GM12878 (cell line): ENCODE data around the gene PATJ. TPM values are rescaled to one million over a fixed set of nuclear protein-coding genes. Genes with fewer than 3 reads are reported as not detected.

Source experiments
- ATAC-seq: fragments of 200-7000 bp; cut with Tn5 transposase; 3 replicates; pipeline ENCODE4 v1.9.1; 2020; ENCODE audit warnings: mild to moderate bottlenecking, moderate library complexity
- BruUV-seq: library from RNA; stranded (reverse); fragments of 400-500 nt; replicated peaks from 2 replicates; lab custom pipeline; 2021; lab: Mats Ljungman, UMichigan
- CTCF ChIA-PET: fragments of 300-600 bp; sonication (Branson Sonifier 250); formaldehyde crosslinking; extraction: SDS; loops from one replicate; lab custom pipeline; 2021; ENCODE audit warnings: inconsistent platforms; lab: Yijun Ruan, JAX
- POLR2A ChIA-PET: fragments of 350-600 bp; formaldehyde crosslinking; extraction: SDS; loops from one replicate; lab custom pipeline; 2021; ENCODE audit warnings: inconsistent platforms; lab: Charles Lee
- RAD21 ChIA-PET: fragments of 300-600 bp; sonication (Branson Sonifier 250); formaldehyde crosslinking; loops from one replicate; lab custom pipeline; 2023; ENCODE audit warnings: antibody characterized with exemption; ENCODE audit not compliant: unreplicated experiment; lab: Charles Lee
- SMC1A ChIA-PET: fragments of 300-600 bp; sonication (Branson Sonifier 250); formaldehyde crosslinking; loops from one replicate; lab custom pipeline; 2023; ENCODE audit not compliant: unreplicated experiment, uncharacterized antibody; lab: Charles Lee
- DNase-seq: peaks from one replicate; pipeline ENCODE4 v3.0.0-alpha.2; 2011; ENCODE audit warnings: low read depth, low spot score
- FAIRE-seq: peaks from 3 replicates; lab custom pipeline; 2011; peaks lifted over from hg19 to GRCh38; lab: Jason Lieb, UNC
- H2AFZ ChIP-seq: 2 replicates; pipeline ENCODE4 v1.6.0; 2011; ENCODE audit warnings: low read depth, low read length, control low read depth; ENCODE audit not compliant: control insufficient read depth
- H3K27ac ChIP-seq: 2 replicates; pipeline ENCODE4 v1.5.1; 2011; ENCODE audit warnings: control low read depth; ENCODE audit not compliant: control insufficient read depth, insufficient read depth
- H3K27me3 ChIP-seq, 2 experiments: replicated peaks in 1 of 2; 2 replicates each; pipeline versions ENCODE4 v1.6.0 to v1.6.1; 2011; ENCODE audit warnings: low read length in 1 of 2; ENCODE audit not compliant: control insufficient read depth in 2 of 2, insufficient read depth in 2 of 2
- H3K36me3 ChIP-seq, 2 experiments: 2 replicates each; pipeline ENCODE4 v1.5.1; 2011; ENCODE audit warnings: low read length in 1 of 2; ENCODE audit not compliant: control insufficient read depth in 2 of 2, insufficient read depth in 2 of 2
- H3K4me1 ChIP-seq: 2 replicates; pipeline ENCODE4 v1.6.1; 2011; ENCODE audit warnings: mild to moderate bottlenecking, low read length, moderate library complexity, mixed read lengths; ENCODE audit not compliant: control insufficient read depth, insufficient read depth
- H3K4me2 ChIP-seq: 2 replicates; pipeline ENCODE4 v1.6.0; 2011; ENCODE audit warnings: control low read depth; ENCODE audit not compliant: control insufficient read depth, insufficient read depth
- H3K4me3 ChIP-seq: fragments of 200-600 bp; sonication (generic); 2 replicates; pipeline ENCODE4 v1.5.1; 2016
- H3K79me2 ChIP-seq: 2 replicates; pipeline ENCODE4 v1.6.0; 2011; ENCODE audit warnings: low read length; ENCODE audit not compliant: control insufficient read depth, insufficient read depth
- H3K9ac ChIP-seq: 2 replicates; pipeline ENCODE4 v1.8.0; 2011; ENCODE audit warnings: low read length, control low read depth, mixed read lengths; ENCODE audit not compliant: control insufficient read depth, insufficient read depth
- H3K9me3 ChIP-seq: replicated peaks from 3 replicates; pipeline ENCODE4 v1.5.1; 2011; ENCODE audit warnings: mild to moderate bottlenecking, low read length; ENCODE audit not compliant: control insufficient read depth, insufficient read depth
- H4K20me1 ChIP-seq: 2 replicates; pipeline ENCODE4 v1.6.0; 2011; ENCODE audit not compliant: control insufficient read depth, insufficient read depth
- ATF2 ChIP-seq: IDR thresholded peaks from 2 replicates; pipeline ENCODE4 v1.6.1; 2012; ENCODE audit warnings: low read length, inconsistent platforms
- BCL3 ChIP-seq: IDR thresholded peaks from 2 replicates; pipeline ENCODE4 v1.6.1; 2011; ENCODE audit warnings: borderline replicate concordance, low read depth, mild to moderate bottlenecking, moderate library complexity, low read length; ENCODE audit not compliant: insufficient read depth, poor library complexity, severe bottlenecking
- BCLAF1 ChIP-seq: fragments of 450-650 bp; IDR thresholded peaks from 2 replicates; pipeline ENCODE4 v1.6.1; 2017; ENCODE audit warnings: antibody characterized with exemption, mild to moderate bottlenecking, moderate library complexity
- CREB1 ChIP-seq: IDR thresholded peaks from 2 replicates; pipeline ENCODE4 v1.6.1; 2012; ENCODE audit warnings: low read depth, mild to moderate bottlenecking, inconsistent platforms
- EP300 ChIP-seq, 2 experiments: fragments of 150-350 bp in 1 of 2; IDR thresholded peaks; 2 replicates each; pipeline ENCODE4 v1.6.1; 2011 to 2012; ENCODE audit warnings: low read depth in 2 of 2, low read length in 2 of 2, borderline replicate concordance in 1 of 2, improper control_type of control experiment in 1 of 2, inconsistent platforms in 1 of 2; ENCODE audit not compliant: control insufficient read depth in 1 of 2
- HDGF ChIP-seq: fragments of 450-650 bp; IDR thresholded peaks from 2 replicates; pipeline ENCODE4 v1.6.1; 2016; ENCODE audit warnings: antibody characterized with exemption
- HSF1 ChIP-seq: fragments of 150-350 bp; IDR thresholded peaks from 2 replicates; pipeline ENCODE4 v1.6.1; 2014; ENCODE audit warnings: mild to moderate bottlenecking, low read depth, low read length
- MEF2A ChIP-seq: IDR thresholded peaks from 2 replicates; pipeline ENCODE4 v1.6.1; 2011; ENCODE audit warnings: low read depth, mild to moderate bottlenecking, low read length, moderate library complexity; ENCODE audit not compliant: insufficient read depth
- MTA2 ChIP-seq: fragments of 450-650 bp; IDR thresholded peaks from 2 replicates; pipeline ENCODE4 v1.6.1; 2016; ENCODE audit warnings: low read depth, mild to moderate bottlenecking, moderate library complexity
- MYB ChIP-seq: fragments of 150-350 bp; IDR thresholded peaks from 2 replicates; pipeline ENCODE4 v1.6.1; 2014; ENCODE audit warnings: mild to moderate bottlenecking, low read depth, low read length, borderline replicate concordance
- NFIC ChIP-seq: IDR thresholded peaks from 2 replicates; pipeline ENCODE4 v1.6.1; 2012; ENCODE audit warnings: low read depth, mild to moderate bottlenecking, inconsistent platforms, low read length, moderate library complexity
- NFXL1 ChIP-seq: fragments of 450-650 bp; IDR thresholded peaks from 2 replicates; pipeline ENCODE4 v1.6.1; 2017; ENCODE audit warnings: antibody characterized with exemption, mild to moderate bottlenecking, borderline replicate concordance
- RAD21 ChIP-seq: IDR thresholded peaks from 2 replicates; pipeline ENCODE4 v1.6.1; 2011; ENCODE audit warnings: mild to moderate bottlenecking, low read depth, low read length, moderate library complexity; ENCODE audit not compliant: insufficient read depth
- SP1 ChIP-seq: IDR thresholded peaks from one replicate; pipeline ENCODE4 v1.6.1; 2011; ENCODE audit warnings: low read depth, low read length
- SREBF2 ChIP-seq: IDR thresholded peaks from 2 replicates; pipeline ENCODE4 v1.6.1; 2012; ENCODE audit warnings: mild to moderate bottlenecking, low read length
- ZNF217 ChIP-seq: fragments of 450-650 bp; IDR thresholded peaks from 2 replicates; pipeline ENCODE4 v1.6.1; 2017; ENCODE audit warnings: antibody characterized with exemption, mild to moderate bottlenecking
- ZNF384 ChIP-seq: IDR thresholded peaks from 2 replicates; pipeline ENCODE4 v1.6.1; 2012; ENCODE audit warnings: low read depth, mild to moderate bottlenecking, low read length, improper control_type of control experiment, borderline replicate concordance
- WGBS: methylation state at CpG from one replicate; pipeline ENCODE4 v1.1.6; 2016; ENCODE audit warnings: low lambda C conversion rate; ENCODE audit not compliant: insufficient replicate concordance, insufficient coverage; ENCODE audit errors: missing lambda C conversion rate; 5-methylcytosine and 5-hydroxymethylcytosine counted together
- in situ Hi-C: fragments of 300-500 bp; cut with MboI; formaldehyde crosslinking; loops from 9 replicates; pipeline ENCODE4 v1.14.3; 2018; ENCODE audit warnings: mixed read lengths
- intact Hi-C: fragments of 100-400 bp; cut with micrococcal nuclease; formaldehyde crosslinking; loops from one replicate; pipeline ENCODE4 v1.14.2; 2022; ENCODE audit not compliant: unreplicated experiment
- polyA plus RNA-seq, 11 experiments: library from polyadenylated mRNA; depleted of rRNA in 4 of 11; unstranded in 6 of 11; stranded (reverse) in 5 of 11; fragments of >200 nt; fragmentation: Nextera tagmentation in 4 of 11; fragmentation: Illumina TruSeq in 1 of 11; extraction: Ambion mirVana in 4 of 11; extraction: Trizol in 1 of 11; gene quantifications; 1 replicate in 1 of 11; 2 replicates in 10 of 11; pipeline versions ENCODE4 v1.2.1 to v1.2.3, GENCODE V29; 2011 to 2016; ENCODE audit warnings: inconsistent platforms in 2 of 11, missing spikeins in 2 of 11, low read depth in 1 of 11
- total RNA-seq, 4 experiments: library from RNA; depleted of rRNA in 3 of 4; stranded (reverse); fragments of >200 nt in 3 of 4; fragmentation: Illumina TruSeq in 1 of 4; extraction: Trizol in 1 of 4; gene quantifications; 2 replicates each; pipeline versions ENCODE4 v1.2.1 to v1.2.3, GENCODE V29; 2013 to 2021

Gene PATJ
- total and polyA plus RNA-seq, 10 of the 15 experiments (the other 5 are each of a cell fraction or from before 2014, with no cell fraction given): 2.8 to 13.9 (median 6.9) TPM

- TF ChIP-seq HSF1 (no peak), NFXL1 (no peak), MEF2A (no peak), CREB1 (no peak)
These were observed 233.4 kb downstream of the PATJ start (continued) for GRCh38 chr1:61975638-61976037.

- Histone ChIP-seq H4K20me1 (no peaks in the 10 kb centered on the region), H3K9ac (no peak overlapping the region), H3K4me3 (no peak overlapping the region), H3K9me3 (no peaks in the 10 kb centered on the region), H3K36me3 (no peaks in the 10 kb centered on the region), H3K79me2 (no peaks in the 10 kb centered on the region), H2AFZ (no peak overlapping the region), H3K27ac (no peak overlapping the region), H3K4me1 (no peaks in the 10 kb centered on the region), H3K4me2 (no peak overlapping the region), H3K27me3 (no peaks in the 10 kb centered on the region)
- 55% methylated on average over 4 of the region's 4 CpGs for WGBS
- ChIA-PET CTCF (no interaction called here), POLR2A (no interaction called here), RAD21 (no interaction called here), SMC1A (no interaction called here)
- intact Hi-C loops (no loop called here), in situ Hi-C loops (no loop called here)
- ATAC-seq (no peak), FAIRE-seq (no peak), DNase-seq (no peak)
- no TSS peak for BruUV-seq
- TF ChIP-seq MYB: no peak
- TF ChIP-seq SP1: no peak
- no peak for TF ChIP-seq HDGF
- TF ChIP-seq SREBF2: no peak
- TF ChIP-seq EP300 (IDR thresholded peaks at IDR 0.05; ENCODE audit: borderline replicate concordance in 1 of 2, control insufficient read depth in 1 of 2, low read depth in 2 of 2, low read length in 2 of 2): no peak
- no peak for TF ChIP-seq ATF2
- no peak for TF ChIP-seq BCLAF1
- no peak for TF ChIP-seq ZNF217
- TF ChIP-seq RAD21: no peak
- TF ChIP-seq NFIC: no peak
- no peak for TF ChIP-seq ZNF384
- TF ChIP-seq MTA2: no peak
- no peak for TF ChIP-seq BCL3
These were observed 234.3 kb downstream of the PATJ start for GRCh38 chr1:61976566-61976965.
